MM.1S (cell line): Measurements from ENCODE around the gene AUTS2.

Source experiments
- EZH2phosphoT487 ChIP-seq: fragments of 300-600 bp; sonication (generic); IDR thresholded peaks from 2 replicates; pipeline ENCODE4 v1.6.1; 2018; ENCODE audit warnings: antibody characterized with exemption, low read length
- TF ChIP-seq, protein P1 (sequence below): fragments of 300-600 bp; sonication (generic); IDR thresholded peaks from 2 replicates; pipeline ENCODE4 v1.5.1; 2016; ENCODE audit warnings: antibody characterized with exemption, low read length, mixed read lengths

DNA sequence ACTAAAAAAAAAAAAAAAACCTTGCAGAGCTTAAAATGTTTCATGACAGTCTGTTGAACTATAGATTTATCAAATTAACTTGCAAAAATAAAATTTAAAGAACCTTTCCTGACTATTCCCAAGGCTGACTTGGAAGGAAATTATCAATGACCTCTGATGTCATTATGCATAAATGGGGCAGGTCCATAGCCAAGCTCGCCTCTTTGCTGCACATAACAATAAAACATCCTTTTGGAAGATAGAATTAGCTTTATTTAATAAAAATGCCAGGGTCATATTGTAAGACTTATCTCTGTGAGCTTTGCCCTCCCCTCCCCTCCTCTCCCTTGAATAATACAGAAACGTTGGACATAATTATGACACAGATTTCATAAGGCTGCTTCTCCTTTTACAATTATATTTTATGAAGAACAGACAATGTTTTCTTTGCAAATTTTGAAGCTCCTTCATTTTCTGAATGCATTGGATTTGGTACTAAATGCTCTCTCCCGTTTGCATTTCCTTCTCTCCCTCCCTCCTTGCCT lies 444.8 kb downstream of the AUTS2 start:
- no peak for TF ChIP-seq EZH2phosphoT487
- TF ChIP-seq, protein P1, sequence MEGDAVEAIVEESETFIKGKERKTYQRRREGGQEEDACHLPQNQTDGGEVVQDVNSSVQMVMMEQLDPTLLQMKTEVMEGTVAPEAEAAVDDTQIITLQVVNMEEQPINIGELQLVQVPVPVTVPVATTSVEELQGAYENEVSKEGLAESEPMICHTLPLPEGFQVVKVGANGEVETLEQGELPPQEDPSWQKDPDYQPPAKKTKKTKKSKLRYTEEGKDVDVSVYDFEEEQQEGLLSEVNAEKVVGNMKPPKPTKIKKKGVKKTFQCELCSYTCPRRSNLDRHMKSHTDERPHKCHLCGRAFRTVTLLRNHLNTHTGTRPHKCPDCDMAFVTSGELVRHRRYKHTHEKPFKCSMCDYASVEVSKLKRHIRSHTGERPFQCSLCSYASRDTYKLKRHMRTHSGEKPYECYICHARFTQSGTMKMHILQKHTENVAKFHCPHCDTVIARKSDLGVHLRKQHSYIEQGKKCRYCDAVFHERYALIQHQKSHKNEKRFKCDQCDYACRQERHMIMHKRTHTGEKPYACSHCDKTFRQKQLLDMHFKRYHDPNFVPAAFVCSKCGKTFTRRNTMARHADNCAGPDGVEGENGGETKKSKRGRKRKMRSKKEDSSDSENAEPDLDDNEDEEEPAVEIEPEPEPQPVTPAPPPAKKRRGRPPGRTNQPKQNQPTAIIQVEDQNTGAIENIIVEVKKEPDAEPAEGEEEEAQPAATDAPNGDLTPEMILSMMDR: no peak
